OCI-LY3 (cell line): ENCODE data around the gene GRIK5.

ENCODE experiments used
- EZH2phosphoT487 ChIP-seq: fragments of 200-600 bp; shearing (Covaris generic); IDR thresholded peaks from 2 replicates; pipeline ENCODE4 v1.6.1; 2018; ENCODE audit warnings: antibody characterized with exemption, mixed run types, low read depth
- TF ChIP-seq, protein P1 (sequence below): fragments of 200-600, 300-600 bp; sonication (generic); IDR thresholded peaks from 2 replicates; pipeline ENCODE4 v1.5.1; 2014; ENCODE audit warnings: antibody characterized with exemption, low read length, low read depth

GRCh38 chr19:42045575-42045974 lies 24.4 kb downstream of the GRIK5 start:
- TF ChIP-seq, protein P1, sequence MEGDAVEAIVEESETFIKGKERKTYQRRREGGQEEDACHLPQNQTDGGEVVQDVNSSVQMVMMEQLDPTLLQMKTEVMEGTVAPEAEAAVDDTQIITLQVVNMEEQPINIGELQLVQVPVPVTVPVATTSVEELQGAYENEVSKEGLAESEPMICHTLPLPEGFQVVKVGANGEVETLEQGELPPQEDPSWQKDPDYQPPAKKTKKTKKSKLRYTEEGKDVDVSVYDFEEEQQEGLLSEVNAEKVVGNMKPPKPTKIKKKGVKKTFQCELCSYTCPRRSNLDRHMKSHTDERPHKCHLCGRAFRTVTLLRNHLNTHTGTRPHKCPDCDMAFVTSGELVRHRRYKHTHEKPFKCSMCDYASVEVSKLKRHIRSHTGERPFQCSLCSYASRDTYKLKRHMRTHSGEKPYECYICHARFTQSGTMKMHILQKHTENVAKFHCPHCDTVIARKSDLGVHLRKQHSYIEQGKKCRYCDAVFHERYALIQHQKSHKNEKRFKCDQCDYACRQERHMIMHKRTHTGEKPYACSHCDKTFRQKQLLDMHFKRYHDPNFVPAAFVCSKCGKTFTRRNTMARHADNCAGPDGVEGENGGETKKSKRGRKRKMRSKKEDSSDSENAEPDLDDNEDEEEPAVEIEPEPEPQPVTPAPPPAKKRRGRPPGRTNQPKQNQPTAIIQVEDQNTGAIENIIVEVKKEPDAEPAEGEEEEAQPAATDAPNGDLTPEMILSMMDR = no peak
- TF ChIP-seq EZH2phosphoT487 = no peak
